ENCODE measurements around the gene ZBTB16.

ZBTB16 gene

GRCh38 chr11:114181195-114181594, 121.7 kb downstream of the ZBTB16 start:
- Mint-ChIP-seq H3K36me3 (peaks cover 21% of the 10 kb centered on the region), H3K4me3 (no peak overlapping the region), H3K4me1 (peaks cover 88% of the 10 kb centered on the region), H3K9me3 (no peaks in the 10 kb centered on the region), H3K27ac (peak overlapping the region; percentile 95)
- DNase-seq (ENCODE audit: low spot score in 2 of 2) (no peak), ATAC-seq (no peak)

GRCh38 chr11:114181752-114182151, 122.2 kb downstream of the ZBTB16 start:
- H3K4me3 Mint-ChIP-seq = no peak overlapping the region
- peak overlapping the region; percentile 95 for H3K27ac Mint-ChIP-seq
- DNase-seq (ENCODE audit: low spot score in 2 of 2) (no peak), ATAC-seq (no peak)
- H3K9me3 Mint-ChIP-seq = no peaks in the 10 kb centered on the region
- peaks cover 23% of the 10 kb centered on the region for H3K36me3 Mint-ChIP-seq
- peaks cover 90% of the 10 kb centered on the region for H3K4me1 Mint-ChIP-seq

DNA sequence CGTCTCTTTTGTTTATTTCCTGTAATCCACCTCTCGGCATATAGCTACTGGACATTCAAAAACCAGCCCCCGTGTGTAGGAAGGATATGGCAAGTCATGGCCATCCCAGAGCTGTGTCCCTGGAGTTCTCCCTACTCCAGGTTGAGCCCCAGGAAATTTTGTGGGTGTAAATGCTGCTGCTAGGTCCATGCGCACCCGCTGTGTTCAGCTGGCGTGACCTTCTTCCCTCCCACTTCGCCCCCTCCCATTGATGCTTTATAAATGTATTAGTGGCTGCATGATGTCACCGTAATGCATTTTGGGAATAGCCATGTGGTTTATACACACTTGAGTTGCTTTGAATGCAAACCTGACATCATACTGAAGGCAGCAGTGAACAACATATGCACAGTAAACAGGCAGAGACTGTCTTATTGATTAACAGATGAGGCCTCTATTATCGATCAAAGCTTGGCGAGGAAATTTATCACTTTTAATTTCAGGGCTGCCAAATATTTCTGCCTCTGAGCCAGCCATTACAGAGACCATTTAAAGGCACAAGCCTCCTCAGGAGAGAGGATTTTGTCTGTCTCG, 123.0 kb downstream of the ZBTB16 start:
- Mint-ChIP-seq H3K4me3 (peak overlapping the region; percentile 53), H3K9me3 (no peaks in the 10 kb centered on the region)

GRCh38 chr11:114183044-114183511, 123.6 kb downstream of the ZBTB16 start:
- peak; percentile 32 to 56 for DNase-seq (ENCODE audit: low spot score in 2 of 2)
- ATAC-seq = peak; percentile 89
- peak overlapping the region; percentile 53 for H3K4me3 Mint-ChIP-seq
- H3K4me1 Mint-ChIP-seq = peaks cover 95% of the 10 kb centered on the region
- H3K27ac Mint-ChIP-seq = peak overlapping the region; percentile 95
- H3K9me3 Mint-ChIP-seq = no peaks in the 10 kb centered on the region
- peaks cover 25% of the 10 kb centered on the region for H3K36me3 Mint-ChIP-seq

More for the DNA sequence above, 123.0 kb downstream of the ZBTB16 start:
- Mint-ChIP-seq H3K36me3 (peaks cover 23% of the 10 kb centered on the region), H3K27ac (peak overlapping the region; percentile 95), H3K4me1 (peaks cover 95% of the 10 kb centered on the region)
- ATAC-seq (no peak), DNase-seq (ENCODE audit: low spot score in 2 of 2) (no peak)

GRCh38 chr11:114185436-114185835, 125.9 kb downstream of the ZBTB16 start:
- H3K36me3 Mint-ChIP-seq = peaks cover 49% of the 10 kb centered on the region
- H3K4me3 Mint-ChIP-seq = peak overlapping the region; percentile 10
- H3K9me3 Mint-ChIP-seq = no peaks in the 10 kb centered on the region
- peaks cover 84% of the 10 kb centered on the region for H3K4me1 Mint-ChIP-seq
- H3K27ac Mint-ChIP-seq = peak overlapping the region; percentile 58
- ATAC-seq = peak; percentile 68
- DNase-seq (ENCODE audit: low spot score in 2 of 2) = no peak

DNA sequence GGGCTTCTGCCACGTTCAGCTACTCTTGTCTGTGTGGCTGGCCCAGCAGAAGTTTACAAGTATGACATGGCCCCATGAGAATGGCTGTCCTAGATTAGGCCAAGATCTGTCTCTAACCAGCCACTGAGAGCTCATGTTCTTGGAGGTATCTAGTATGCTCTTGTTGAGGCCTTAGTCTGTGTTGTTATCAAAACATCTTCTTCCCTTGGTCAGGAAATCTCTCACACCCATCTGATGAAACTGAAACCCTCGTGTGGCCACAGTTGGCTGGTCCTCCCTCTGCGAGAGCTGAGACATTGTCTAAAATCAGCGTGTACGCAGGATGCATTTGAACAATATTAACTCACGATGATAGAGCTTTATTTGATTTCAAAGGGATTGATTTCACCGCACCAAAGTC, 127.7 kb downstream of the ZBTB16 start:
- DNase-seq (ENCODE audit: low spot score in 2 of 2) = no peak
- Mint-ChIP-seq H3K27ac (peak overlapping the region; percentile 33), H3K4me3 (no peak overlapping the region), H3K36me3 (peaks cover 54% of the 10 kb centered on the region), H3K4me1 (peaks cover 71% of the 10 kb centered on the region), H3K9me3 (no peaks in the 10 kb centered on the region)
- peak; percentile 52 for ATAC-seq

GRCh38 chr11:114188851-114189570, 129.5 kb downstream of the ZBTB16 start:
- peaks cover 71% of the 10 kb centered on the region for H3K4me1 Mint-ChIP-seq
- ATAC-seq (no peak), DNase-seq (ENCODE audit: low spot score in 2 of 2) (no peak)
- no peak overlapping the region for H3K4me3 Mint-ChIP-seq
- no peaks in the 10 kb centered on the region for H3K9me3 Mint-ChIP-seq
- peaks cover 65% of the 10 kb centered on the region for H3K36me3 Mint-ChIP-seq
- H3K27ac Mint-ChIP-seq = peak overlapping the region; percentile 4

DNA sequence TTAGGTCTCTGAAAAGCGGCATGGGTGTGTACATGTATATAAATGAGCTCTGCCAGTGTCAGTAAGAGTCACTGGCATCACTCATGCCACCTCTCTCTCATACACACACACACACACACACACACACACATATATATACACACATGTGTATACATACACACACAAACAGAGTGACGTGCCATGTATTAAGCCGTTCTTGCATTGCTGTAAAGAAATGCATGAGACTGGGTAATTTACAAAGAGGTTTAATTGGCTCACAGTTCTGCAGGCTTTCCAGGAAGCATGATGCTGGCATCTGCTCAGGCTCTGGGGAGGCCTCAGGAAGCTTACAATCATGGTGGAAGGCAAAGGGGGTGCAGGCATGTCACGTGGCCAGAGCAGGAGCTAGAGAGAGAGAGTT, 131.1 kb downstream of the ZBTB16 start:
- DNase-seq (ENCODE audit: low spot score in 2 of 2) (no peak), ATAC-seq (no peak)
- Mint-ChIP-seq H3K4me3 (no peak overlapping the region), H3K4me1 (peaks cover 70% of the 10 kb centered on the region), H3K9me3 (no peaks in the 10 kb centered on the region), H3K27ac (no peak overlapping the region), H3K36me3 (peaks cover 66% of the 10 kb centered on the region)

DNA sequence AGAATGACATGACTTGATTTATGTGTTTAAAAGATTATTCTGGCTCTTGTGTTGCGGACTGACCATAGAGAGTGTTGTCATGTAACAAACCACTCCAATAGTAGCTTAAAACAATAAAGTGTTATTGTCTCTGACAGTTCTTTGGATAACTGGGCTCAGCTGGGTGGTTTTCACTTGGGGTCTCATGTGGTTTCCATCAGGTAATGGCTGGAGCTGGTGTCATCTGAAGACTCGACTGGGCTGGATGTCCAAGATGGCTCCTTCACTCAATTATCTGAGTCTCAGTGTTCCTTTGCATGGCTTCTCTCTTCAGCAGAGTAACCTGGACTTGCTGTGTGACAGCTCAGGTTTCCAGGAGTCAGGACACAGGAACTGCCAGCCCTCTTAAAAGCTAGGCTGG, 132.4 kb downstream of the ZBTB16 start:
- no peak overlapping the region for H3K27ac Mint-ChIP-seq
- H3K36me3 Mint-ChIP-seq = peaks cover 61% of the 10 kb centered on the region
- H3K9me3 Mint-ChIP-seq = no peaks in the 10 kb centered on the region
- DNase-seq (ENCODE audit: low spot score in 2 of 2) = no peak
- no peak for ATAC-seq
- H3K4me3 Mint-ChIP-seq = no peak overlapping the region
- H3K4me1 Mint-ChIP-seq = peaks cover 67% of the 10 kb centered on the region

DNA sequence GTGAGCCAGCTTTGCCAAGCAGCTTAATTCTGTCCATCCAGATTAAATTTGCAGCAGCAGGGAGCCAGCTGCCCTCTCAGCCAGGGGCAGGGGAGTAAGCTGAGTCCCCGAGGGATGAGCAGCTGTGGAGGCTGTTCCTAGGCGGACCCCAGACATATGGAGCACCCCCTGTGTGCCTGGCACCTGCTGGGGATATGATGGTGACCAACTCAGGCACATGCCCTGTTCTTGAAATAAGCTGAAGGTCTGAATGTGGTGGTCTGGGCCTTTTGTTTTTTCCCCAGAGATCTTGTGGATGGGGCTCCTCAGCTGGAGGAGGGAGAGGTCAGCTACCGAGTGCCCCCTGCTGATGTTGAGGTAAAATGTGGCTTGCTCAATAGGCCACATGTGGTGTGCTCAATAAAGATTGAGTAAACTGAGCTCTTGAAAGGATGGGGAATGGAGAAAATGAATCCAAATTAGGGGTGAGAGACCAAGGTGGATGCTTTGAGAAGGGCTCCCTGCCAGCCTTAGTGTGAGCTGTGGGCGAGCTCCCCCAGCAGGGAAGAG, 133.4 kb downstream of the ZBTB16 start:
- no peak for DNase-seq (ENCODE audit: low spot score in 2 of 2)
- peaks cover 67% of the 10 kb centered on the region for H3K4me1 Mint-ChIP-seq
- ATAC-seq = no peak
- no peak overlapping the region for H3K4me3 Mint-ChIP-seq
- no peaks in the 10 kb centered on the region for H3K9me3 Mint-ChIP-seq
- peaks cover 63% of the 10 kb centered on the region for H3K36me3 Mint-ChIP-seq
- H3K27ac Mint-ChIP-seq = peak overlapping the region; percentile 77

GRCh38 chr11:114193730-114194679, 134.5 kb downstream of the ZBTB16 start:
- Mint-ChIP-seq H3K4me3 (no peak overlapping the region), H3K36me3 (peaks cover 52% of the 10 kb centered on the region), H3K9me3 (no peaks in the 10 kb centered on the region), H3K27ac (peak overlapping the region; percentile 79), H3K4me1 (peaks cover 58% of the 10 kb centered on the region)
- no peak for ATAC-seq
- no peak for DNase-seq (ENCODE audit: low spot score in 2 of 2)

GRCh38 chr11:114194702-114195101, 135.2 kb downstream of the ZBTB16 start:
- no peak for ATAC-seq
- H3K4me1 Mint-ChIP-seq = peaks cover 55% of the 10 kb centered on the region

DNA sequence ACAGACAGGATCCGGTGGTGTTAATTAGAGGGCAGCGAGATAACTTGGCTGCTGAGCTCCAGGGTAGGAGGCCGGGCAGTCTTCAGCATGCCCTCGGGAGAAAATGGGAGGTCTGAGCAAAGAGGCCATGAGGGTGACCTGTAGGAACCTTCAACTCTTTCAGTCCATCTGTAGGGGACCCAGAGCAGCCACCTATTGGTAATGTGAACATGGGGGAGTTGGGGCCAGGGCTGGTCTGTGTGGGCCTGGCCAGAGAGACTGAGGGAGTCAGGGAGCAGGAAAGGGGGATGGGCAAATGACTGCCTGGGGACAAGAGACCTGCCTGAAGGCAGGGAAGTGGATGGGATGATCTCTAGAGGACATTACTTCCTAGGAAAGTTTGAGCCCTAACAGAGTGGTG, 135.6 kb downstream of the ZBTB16 start:
- DNase-seq (ENCODE audit: low spot score in 2 of 2) = no peak
- peaks cover 55% of the 10 kb centered on the region for H3K4me1 Mint-ChIP-seq
- H3K27ac Mint-ChIP-seq = peak overlapping the region; percentile 79
- H3K4me3 Mint-ChIP-seq = no peak overlapping the region
- H3K36me3 Mint-ChIP-seq = peaks cover 41% of the 10 kb centered on the region
- no peak for ATAC-seq
- H3K9me3 Mint-ChIP-seq = no peaks in the 10 kb centered on the region

More at GRCh38 chr11:114194702-114195101, 135.2 kb downstream of the ZBTB16 start:
- no peak overlapping the region for H3K4me3 Mint-ChIP-seq
- no peak for DNase-seq (ENCODE audit: low spot score in 2 of 2)
- H3K36me3 Mint-ChIP-seq = peaks cover 46% of the 10 kb centered on the region
- H3K27ac Mint-ChIP-seq = peak overlapping the region; percentile 79
- H3K9me3 Mint-ChIP-seq = no peaks in the 10 kb centered on the region

DNA sequence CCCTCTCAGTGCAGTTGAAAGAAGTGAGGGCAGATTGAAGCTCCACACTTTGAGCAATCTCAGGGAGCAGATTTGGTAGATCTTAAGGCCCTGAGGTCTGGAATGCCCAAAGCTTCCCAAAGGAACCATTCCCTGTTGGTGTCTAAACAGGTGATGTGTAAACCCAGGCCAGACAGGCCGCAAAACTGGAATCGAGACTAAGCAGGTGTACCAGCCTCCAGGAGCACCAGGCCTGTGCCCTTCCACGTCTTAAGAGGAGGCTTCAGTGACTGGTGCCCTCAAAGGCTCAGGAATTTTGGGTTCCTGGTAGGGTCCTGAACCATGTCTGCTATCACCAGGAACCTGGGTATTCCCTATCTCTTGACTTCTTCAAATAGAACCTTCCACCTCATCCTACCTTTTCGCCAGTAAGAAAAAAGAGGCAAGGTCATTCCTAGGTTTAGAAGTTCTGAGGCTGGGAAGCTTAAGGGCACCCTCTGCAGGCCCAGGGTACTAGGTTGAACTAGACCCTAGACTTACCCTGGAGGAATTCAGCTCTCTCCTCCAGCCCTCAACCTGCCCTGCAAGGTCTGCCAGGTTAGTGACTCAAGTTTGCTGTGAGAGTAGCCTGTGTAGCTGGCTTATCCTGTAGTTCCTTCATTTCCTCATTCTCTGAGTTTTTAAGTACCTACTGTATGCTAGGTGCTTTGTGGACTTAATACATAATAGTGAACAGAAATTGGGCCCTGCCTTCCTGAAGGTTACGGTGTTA, 136.6 kb downstream of the ZBTB16 start:
- Mint-ChIP-seq H3K9me3 (no peaks in the 10 kb centered on the region), H3K4me1 (peaks cover 55% of the 10 kb centered on the region), H3K4me3 (no peak overlapping the region), H3K27ac (peak overlapping the region; percentile 89), H3K36me3 (peaks cover 36% of the 10 kb centered on the region)
- DNase-seq (ENCODE audit: low spot score in 2 of 2) = no peak
- ATAC-seq = peak; percentile 64

Data from stimulated activated effector memory CD8-positive, alpha-beta T cell treated with anti-CD3 and anti-CD28 coated beads, Interleukin-12 subunit alpha, Interleukin-12 subunit beta, amount 100 ng/mL, for 72 hours (primary cell).